ENCODE results near the gene DVL1. TPM values are rescaled to one million over a fixed set of nuclear protein-coding genes. Genes with fewer than 3 reads are reported as not detected.

DVL1 gene
- total and polyA plus RNA-seq, 2 of the 13 experiments (the other 11 are each of a cell fraction or from before 2014, with no cell fraction given), result 30.8 to 60.4 TPM

DNA sequence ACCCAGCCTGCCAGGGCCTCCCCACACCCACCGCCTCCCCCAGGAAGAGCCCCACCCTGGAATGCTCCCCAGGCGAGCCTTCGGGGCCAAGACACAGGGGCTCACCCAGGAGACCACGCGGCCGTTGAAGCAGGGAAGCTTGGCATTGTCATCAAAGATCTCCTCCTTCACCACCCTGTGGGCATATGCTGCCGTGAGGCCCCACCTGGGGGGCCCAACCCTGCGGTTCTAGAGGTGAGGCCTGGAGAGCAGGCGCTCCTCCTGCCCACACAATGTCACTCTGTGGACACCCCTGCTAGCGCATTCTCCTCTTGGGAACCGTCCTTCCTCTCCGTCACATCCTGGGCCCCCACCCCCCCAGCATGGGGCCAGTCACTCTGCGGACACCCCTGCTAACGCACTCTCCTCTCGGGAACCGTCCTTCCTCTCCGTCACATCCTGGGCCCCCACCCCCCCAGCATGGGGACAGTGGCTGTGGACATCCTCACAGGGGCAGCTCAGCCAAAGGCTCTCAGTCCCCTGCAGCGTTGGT is 6.6 kb downstream of the DVL1 start:
- peaks cover 42% of the 10 kb centered on the region for H3K4me1 ChIP-seq (ENCODE audit: insufficient read depth, low read length)
- H3K9ac ChIP-seq (ENCODE audit: insufficient read depth, low read depth, low read length), result no peak overlapping the region
- intact Hi-C loops (cut with micrococcal nuclease; ENCODE audit: unreplicated experiment), result no loop called here
- in situ Hi-C loops (cut with HindIII; ENCODE audit: extremely low pct_ligation_motif_present, low pct_unique_long_range_greater_than_20kb), result no loop called here
- H3K36me3 ChIP-seq (replicated peaks in 1 of 2; ENCODE audit: control insufficient read depth in 1 of 2, insufficient read depth in 2 of 2, low read length in 2 of 2), result peaks cover 13 to 26% of the 10 kb centered on the region in 2 experiments
- no TSS peak for BruUV-seq (replicated peaks)
- H3K27me3 ChIP-seq (ENCODE audit: control insufficient read depth in 1 of 2, insufficient read depth in 2 of 2, low read length in 2 of 2), result no peaks in the 10 kb centered on the region
- TF ChIP-seq ZFP1 (CRISPR knock-in tag; IDR thresholded peaks at IDR 0.05), result no peak
- H2AFZ ChIP-seq (ENCODE audit: low read length), result no peak overlapping the region
- 97% methylated on average over 12 of the region's 18 CpGs for WGBS (ENCODE audit: low lambda C conversion rate)
- H3K27ac ChIP-seq (ENCODE audit: extremely low read length, insufficient read depth, low read length), result no peak overlapping the region
- H3K79me2 ChIP-seq (ENCODE audit: insufficient read depth, low read length), result peaks cover 38% of the 10 kb centered on the region
- no peaks in the 10 kb centered on the region for H3K9me3 ChIP-seq (ENCODE audit: low read length)
- ATAC-seq (no peak), FAIRE-seq (no peak), DNase-seq (ENCODE audit: low spot score) (no peak)
- no peak overlapping the region for H3K4me2 ChIP-seq (ENCODE audit: low read depth, low read length)
- ChIA-PET CTCF (ENCODE audit: low intra/inter-chr PET ratio, low total read pairs) (no interaction called here), POLR2A (no interaction called here)
- peaks cover 28% of the 10 kb centered on the region; the same call in 1 of the 2 replicates for H4K20me1 ChIP-seq (ENCODE audit: insufficient read depth, low read length)
- no peak overlapping the region for H3K4me3 ChIP-seq (replicated peaks in 1 of 3; ENCODE audit: insufficient read depth in 1 of 3, low read depth in 2 of 3, low read length in 3 of 3)

DNA sequence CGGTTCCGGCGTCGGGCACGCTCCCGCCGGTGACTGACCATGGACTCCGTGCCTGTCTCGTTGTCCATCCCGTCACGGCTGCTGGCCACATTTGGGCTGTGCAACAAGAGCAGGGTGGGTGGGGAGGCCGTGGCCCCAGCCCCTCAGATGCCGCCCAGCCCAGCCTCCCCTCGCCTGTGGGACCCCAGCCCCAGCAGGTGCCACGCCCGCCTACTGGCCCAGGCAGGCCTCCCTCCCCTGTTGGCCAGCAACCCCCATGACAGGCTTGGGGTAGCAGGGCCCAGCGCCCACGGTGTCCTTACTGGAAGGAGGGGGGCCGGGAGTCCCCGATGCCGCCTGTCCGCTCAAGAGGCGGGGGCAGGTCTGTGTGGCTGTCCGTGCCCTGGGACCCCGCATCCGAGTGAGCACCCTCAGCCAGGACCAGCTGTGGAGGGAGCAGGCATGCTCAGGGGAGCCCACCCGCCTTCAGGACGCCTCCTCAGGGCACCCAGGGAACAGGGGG is 7.1 kb downstream of the DVL1 start:
- Histone ChIP-seq H3K27me3 (ENCODE audit: control insufficient read depth in 1 of 2, insufficient read depth in 2 of 2, low read length in 2 of 2) (no peaks in the 10 kb centered on the region), H3K4me3 (replicated peaks in 1 of 3; ENCODE audit: insufficient read depth in 1 of 3, low read depth in 2 of 3, low read length in 3 of 3) (no peak overlapping the region), H3K36me3 (replicated peaks in 1 of 2; ENCODE audit: control insufficient read depth in 1 of 2, insufficient read depth in 2 of 2, low read length in 2 of 2) (peaks cover 13 to 26% of the 10 kb centered on the region in 2 experiments), H3K9me3 (ENCODE audit: low read length) (no peaks in the 10 kb centered on the region), H3K9ac (ENCODE audit: insufficient read depth, low read depth, low read length) (no peak overlapping the region), H3K27ac (ENCODE audit: extremely low read length, insufficient read depth, low read length) (no peak overlapping the region), H4K20me1 (ENCODE audit: insufficient read depth, low read length) (peaks cover 22% of the 10 kb centered on the region; the same call in 1 of the 2 replicates), H3K4me1 (ENCODE audit: insufficient read depth, low read length) (peaks cover 37% of the 10 kb centered on the region), H3K4me2 (ENCODE audit: low read depth, low read length) (no peak overlapping the region), H2AFZ (ENCODE audit: low read length) (no peak overlapping the region), H3K79me2 (ENCODE audit: insufficient read depth, low read length) (peaks cover 32% of the 10 kb centered on the region)
- no peak for DNase-seq (ENCODE audit: low spot score)
- WGBS (ENCODE audit: low lambda C conversion rate), result 100% methylated on average over 13 of the region's 28 CpGs
- in situ Hi-C loops (cut with HindIII; ENCODE audit: extremely low pct_ligation_motif_present, low pct_unique_long_range_greater_than_20kb) (no loop called here), intact Hi-C loops (cut with micrococcal nuclease; ENCODE audit: unreplicated experiment) (no loop called here)
- ChIA-PET CTCF (ENCODE audit: low intra/inter-chr PET ratio, low total read pairs) (no interaction called here), POLR2A (no interaction called here)
- no peak for ATAC-seq
- no TSS peak for BruUV-seq (replicated peaks)
- TF ChIP-seq DMAP1 (CRISPR knock-in tag; IDR thresholded peaks at IDR 0.05), result no peak
- peak; percentile 60; the same call in 1 of the 2 replicates for TF ChIP-seq RBFOX2 (IDR thresholded peaks at IDR 0.05; ENCODE audit: low read depth, low read length)
- FAIRE-seq, result no peak

All from HepG2 (cell line).